NCI-H1694 treated with DMSO at 0.1 percent for 48 hours (cell line): Measurements from ENCODE around the gene CACNA1D.
"Not testable (repeated sequence)": the region's sequence is repeated elsewhere in the genome, so short reads cannot be mapped to it uniquely, and the experiment has no call there.

Experiments used
- DNase-seq: peaks from one replicate; lab custom pipeline; 2025; lab: John Stamatoyannopoulos, UW

CACNA1D gene

GRCh38 chr3:53616971-53617892 is 122.8 kb downstream of the CACNA1D start:
- DNase-seq: no peak

- no peak for DNase-seq
Observed at GRCh38 chr3:53617893-53618523, 123.6 kb downstream of the CACNA1D start.

- no peak for DNase-seq
Observed at GRCh38 chr3:53618524-53618906, 124.1 kb downstream of the CACNA1D start.

GRCh38 chr3:53618936-53619335 is 124.5 kb downstream of the CACNA1D start:
- no peak for DNase-seq

- DNase-seq: no peak
Observed at GRCh38 chr3:53624061-53624857, 129.8 kb downstream of the CACNA1D start.

- no peak for DNase-seq
Observed at GRCh38 chr3:53626876-53627275, 132.5 kb downstream of the CACNA1D start.

- DNase-seq: peak; percentile 10
Observed at GRCh38 chr3:53628536-53629401, 134.4 kb downstream of the CACNA1D start.

- no peak for DNase-seq
Observed at GRCh38 chr3:53629402-53629723, 135.0 kb downstream of the CACNA1D start.

- DNase-seq: no peak
Observed at GRCh38 chr3:53630547-53630946, 136.1 kb downstream of the CACNA1D start.

GRCh38 chr3:53633197-53633787 is 138.9 kb downstream of the CACNA1D start:
- DNase-seq: no peak

GRCh38 chr3:53635041-53635440 is 140.6 kb downstream of the CACNA1D start:
- DNase-seq: no peak

- not testable (repeated sequence) for DNase-seq
Observed at GRCh38 chr3:53638806-53639205, 144.4 kb downstream of the CACNA1D start.

GRCh38 chr3:53641397-53641796 is 147.0 kb downstream of the CACNA1D start:
- no peak for DNase-seq

- no peak for DNase-seq
Observed at GRCh38 chr3:53642211-53642610, 147.8 kb downstream of the CACNA1D start.

GRCh38 chr3:53643757-53644156 is 149.3 kb downstream of the CACNA1D start:
- DNase-seq: no peak

GRCh38 chr3:53645754-53646153 is 151.3 kb downstream of the CACNA1D start:
- no peak for DNase-seq

GRCh38 chr3:53646723-53647122 is 152.3 kb downstream of the CACNA1D start:
- DNase-seq: no peak

GRCh38 chr3:53649816-53650215 is 155.4 kb downstream of the CACNA1D start:
- DNase-seq: no peak

- DNase-seq: no peak
Observed at GRCh38 chr3:53650424-53650823, 156.0 kb downstream of the CACNA1D start.

GRCh38 chr3:53650928-53651661 is 156.7 kb downstream of the CACNA1D start:
- DNase-seq: no peak

GRCh38 chr3:53651927-53652326 is 157.5 kb downstream of the CACNA1D start:
- no peak for DNase-seq
